Measurements from ENCODE around the gene COX14.

The COX14 gene

GRCh38 chr12:50085615-50086072 is 26.4 kb upstream of the COX14 start:
- DNase-seq, result no peak

GRCh38 chr12:50086148-50086547 is 25.9 kb upstream of the COX14 start:
- no peak for DNase-seq

- no peak for DNase-seq
Observed at GRCh38 chr12:50087151-50087550, 24.9 kb upstream of the COX14 start.

GRCh38 chr12:50087995-50088394 is 24.0 kb upstream of the COX14 start:
- no peak for DNase-seq

GRCh38 chr12:50088577-50089335 is 23.3 kb upstream of the COX14 start:
- DNase-seq, result peak; percentile 49

GRCh38 chr12:50089730-50090129 is 22.3 kb upstream of the COX14 start:
- DNase-seq, result no peak

GRCh38 chr12:50090391-50090790 is 21.6 kb upstream of the COX14 start:
- no peak for DNase-seq

GRCh38 chr12:50097952-50098351 is 14.1 kb upstream of the COX14 start:
- no peak for DNase-seq

- DNase-seq, result no peak
Observed at GRCh38 chr12:50099302-50100008, 12.6 kb upstream of the COX14 start.

GRCh38 chr12:50100561-50100960 is 11.5 kb upstream of the COX14 start:
- no peak for DNase-seq

GRCh38 chr12:50101663-50102062 is 10.4 kb upstream of the COX14 start:
- DNase-seq, result no peak

GRCh38 chr12:50102131-50102531 is 9.9 kb upstream of the COX14 start:
- DNase-seq, result no peak

GRCh38 chr12:50102646-50103309 is 9.3 kb upstream of the COX14 start:
- DNase-seq, result no peak

- no peak for DNase-seq
Observed at GRCh38 chr12:50103351-50103750, 8.7 kb upstream of the COX14 start.

- no peak for DNase-seq
Observed at GRCh38 chr12:50103767-50104321, 8.2 kb upstream of the COX14 start, which contains the start of gene GPD1. Gene GPD1, plus strand, starts transcription at chr12:50104008. Its CDS starts 43 bp downstream, at chr12:50104051.

GRCh38 chr12:50104417-50105366 is 7.3 kb upstream of the COX14 start:
- no peak for DNase-seq

- DNase-seq, result no peak
Observed at GRCh38 chr12:50105913-50106450, 6.1 kb upstream of the COX14 start.

GRCh38 chr12:50106907-50107306 is 5.1 kb upstream of the COX14 start:
- DNase-seq, result no peak

- no peak for DNase-seq
Observed at GRCh38 chr12:50107416-50108268, 4.4 kb upstream of the COX14 start.

- no peak for DNase-seq
Observed at GRCh38 chr12:50109319-50109718, 2.7 kb upstream of the COX14 start.

Measured in activated T-cell treated with anti-CD3 and anti-CD28 coated beads for 4 hours (primary cell).